Erythroblast (primary cell): ENCODE data around the gene APOC4.

Experiments
- GATA1 ChIP-seq: IDR thresholded peaks from 2 replicates; pipeline ENCODE4 v1.6.1; 2011; ENCODE audit warnings: low read depth, mild to moderate bottlenecking, control low read depth, low read length, moderate library complexity
- POLR2A ChIP-seq: IDR thresholded peaks from 2 replicates; pipeline ENCODE4 v1.6.1; 2011; ENCODE audit warnings: mild to moderate bottlenecking, low read length

DNA sequence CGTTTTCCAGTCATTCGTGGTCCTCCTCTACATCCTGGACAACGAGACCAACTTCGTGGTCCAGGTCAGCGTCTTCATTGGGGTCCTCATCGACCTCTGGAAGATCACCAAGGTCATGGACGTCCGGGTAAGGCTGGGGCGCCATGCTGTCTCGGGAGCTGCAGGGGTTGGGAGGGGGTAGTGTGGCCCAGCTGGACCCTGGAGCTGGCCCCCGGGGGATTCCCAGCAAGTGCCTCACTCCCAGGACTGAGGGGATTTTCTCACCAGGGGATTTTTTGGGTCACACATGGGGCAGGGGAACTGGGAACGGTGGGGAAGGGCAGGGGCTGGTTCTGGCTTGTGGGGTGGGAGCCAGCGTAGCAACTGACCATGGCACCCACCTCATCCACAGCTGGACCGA lies 48.4 kb downstream of the APOC4 start:
- no peak for TF ChIP-seq POLR2A
- no peak for TF ChIP-seq GATA1
